Measurements from ENCODE around the gene EDDM3A.

- TF ChIP-seq CTCF (IDR thresholded peaks at IDR 0.05; ENCODE audit: poor library complexity, severe bottlenecking): no peak
- TF ChIP-seq POLR2AphosphoS5 (IDR thresholded peaks at IDR 0.05): no peak
- TF ChIP-seq MXI1 (conservative IDR thresholded peaks at IDR 0.05; ENCODE audit: poor library complexity, severe bottlenecking): no peak
These were observed 44.9 kb downstream of the EDDM3A start for GRCh38 chr14:20790464-20791116.
